Neural cell (in vitro differentiated cells): ENCODE data around the gene FOXI1. TPM values are rescaled to one million over a fixed set of nuclear protein-coding genes. Genes with fewer than 3 reads are reported as not detected.

Experiments
- H2AFZ ChIP-seq: fragments of 200-600, 300-800 bp; sonication (generic), shearing (Covaris generic); 2 replicates; pipeline ENCODE4 v1.6.0; 2014; ENCODE audit warnings: low read depth, mild to moderate bottlenecking, antibody characterized with exemption, low read length, moderate library complexity
- H3F3A ChIP-seq: fragments of 200-600 bp; shearing (Covaris generic); 2 replicates; pipeline ENCODE4 v1.6.1; 2016; ENCODE audit warnings: mild to moderate bottlenecking, moderate library complexity, mixed read lengths, antibody characterized with exemption, low read length; ENCODE audit not compliant: insufficient read depth, poor library complexity, severe bottlenecking
- H3K27ac ChIP-seq: fragments of 200-600, 300-800 bp; sonication (generic), shearing (Covaris generic); 2 replicates; pipeline ENCODE4 v1.5.1; 2014; ENCODE audit warnings: mild to moderate bottlenecking, low read length, moderate library complexity
- H3K27me3 ChIP-seq: fragments of 300-800, 200-600 bp; sonication (generic), shearing (Covaris generic); 2 replicates; pipeline ENCODE4 v1.6.0; 2014; ENCODE audit warnings: mild to moderate bottlenecking, low read depth, low read length, moderate library complexity; ENCODE audit not compliant: insufficient read depth
- H3K36me3 ChIP-seq: fragments of 300-800, 200-600 bp; sonication (generic), shearing (Covaris generic); 2 replicates; pipeline ENCODE4 v1.5.1; 2014; ENCODE audit warnings: mild to moderate bottlenecking, antibody characterized with exemption, low read length, moderate library complexity; ENCODE audit not compliant: insufficient read depth
- H3K4me2 ChIP-seq: fragments of 300-800, 200-600 bp; sonication (generic), shearing (Covaris generic); 2 replicates; pipeline ENCODE4 v1.6.0; 2014; ENCODE audit warnings: mild to moderate bottlenecking, low read length
- H3K4me3 ChIP-seq: fragments of 300-800, 200-600 bp; sonication (generic), shearing (Covaris generic); 2 replicates; pipeline ENCODE4 v1.5.1; 2014; ENCODE audit warnings: mild to moderate bottlenecking, low read length, moderate library complexity
- H3K79me2 ChIP-seq: fragments of 200-600 bp; shearing (Covaris generic); replicated peaks from 2 replicates; pipeline ENCODE4 v1.6.0; 2014; ENCODE audit warnings: mild to moderate bottlenecking, low read length, moderate library complexity; ENCODE audit not compliant: insufficient read depth
- H3K9ac ChIP-seq: fragments of 300-800, 200-600 bp; sonication (generic), shearing (Covaris generic); 2 replicates; pipeline ENCODE4 v1.6.1; 2016; ENCODE audit warnings: mild to moderate bottlenecking, low read length, mixed read lengths
- H3K9me2 ChIP-seq: fragments of 200-600 bp; shearing (Covaris generic); 2 replicates; pipeline ENCODE4 v1.6.1; 2016; ENCODE audit warnings: mild to moderate bottlenecking, low read length, mixed read lengths; ENCODE audit not compliant: insufficient read depth
- H3K9me3 ChIP-seq: fragments of 200-600, 300-800 bp; sonication (generic), shearing (Covaris generic); 2 replicates; pipeline ENCODE4 v1.6.1; 2016; ENCODE audit warnings: mild to moderate bottlenecking, mixed run types, low read length, moderate library complexity, mixed read lengths
- H4K20me1 ChIP-seq: fragments of 200-600 bp; shearing (Covaris generic); 2 replicates; pipeline ENCODE4 v1.6.1; 2016; ENCODE audit warnings: mild to moderate bottlenecking, mixed run types; ENCODE audit not compliant: insufficient read depth
- CTCF ChIP-seq: fragments of 450-650 bp; IDR thresholded peaks from 2 replicates; pipeline ENCODE4 v1.5.1; 2014; ENCODE audit warnings: antibody characterized with exemption, mild to moderate bottlenecking, moderate library complexity; ENCODE audit not compliant: poor library complexity, severe bottlenecking
- EP300 ChIP-seq: fragments of 450-650 bp; conservative IDR thresholded peaks from 2 replicates; pipeline ENCODE4 v1.6.1; 2014; ENCODE audit warnings: antibody characterized with exemption, mild to moderate bottlenecking, moderate library complexity; ENCODE audit not compliant: poor library complexity, severe bottlenecking
- EZH2 ChIP-seq: fragments of 200-600, 300-800 bp; shearing (Covaris generic), sonication (generic); IDR thresholded peaks from 2 replicates; pipeline ENCODE4 v1.6.1; 2014; ENCODE audit warnings: antibody characterized with exemption, low read length, borderline replicate concordance, mild to moderate bottlenecking; ENCODE audit not compliant: insufficient read depth, poor library complexity, severe bottlenecking
- MXI1 ChIP-seq: fragments of 450-650 bp; conservative IDR thresholded peaks from 2 replicates; pipeline ENCODE4 v1.6.1; 2014; ENCODE audit warnings: antibody characterized with exemption, mild to moderate bottlenecking; ENCODE audit not compliant: poor library complexity, severe bottlenecking
- POLR2AphosphoS5 ChIP-seq: IDR thresholded peaks from 2 replicates; pipeline ENCODE4 v1.6.1; 2012
- RAD21 ChIP-seq: fragments of 450-650 bp; conservative IDR thresholded peaks from 2 replicates; pipeline ENCODE4 v1.6.1; 2014; ENCODE audit warnings: antibody characterized with exemption, mild to moderate bottlenecking, moderate library complexity
- REST ChIP-seq: IDR thresholded peaks from 2 replicates; pipeline ENCODE4 v1.6.1; 2012; ENCODE audit warnings: borderline replicate concordance
- TAF1 ChIP-seq: IDR thresholded peaks from 2 replicates; pipeline ENCODE4 v1.6.1; 2012; ENCODE audit warnings: low read depth
- polyA plus RNA-seq: library from polyadenylated mRNA; depleted of rRNA; stranded (reverse); fragments of >200 nt; gene quantifications from 2 replicates; pipeline ENCODE4 v1.2.3, GENCODE V29; 2014

The FOXI1 gene
- polyA plus RNA-seq, 1 donor from 2014 or later = not detected

GRCh38 chr5:170080786-170081445, 24.8 kb upstream of the FOXI1 start:
- Histone ChIP-seq H3K36me3 (no peaks in the 10 kb centered on the region), H4K20me1 (no peaks in the 10 kb centered on the region), H3K9ac (no peak overlapping the region), H3K9me2 (no peaks in the 10 kb centered on the region), H3K4me3 (no peak overlapping the region), H3K27me3 (no peaks in the 10 kb centered on the region), H3K4me2 (no peak overlapping the region), H3K27ac (no peak overlapping the region), H3K9me3 (no peaks in the 10 kb centered on the region), H3K79me2 (no peaks in the 10 kb centered on the region), H2AFZ (no peak overlapping the region), H3F3A (no peaks in the 10 kb centered on the region)
- TF ChIP-seq REST = no peak
- no peak for TF ChIP-seq EP300
- no peak for TF ChIP-seq RAD21
- TF ChIP-seq EZH2 = no peak
- TF ChIP-seq POLR2AphosphoS5 = no peak

- Histone ChIP-seq H3K27ac (no peak overlapping the region), H3K4me3 (no peak overlapping the region), H3F3A (no peaks in the 10 kb centered on the region), H3K9me2 (no peaks in the 10 kb centered on the region), H3K9me3 (no peaks in the 10 kb centered on the region), H3K36me3 (no peaks in the 10 kb centered on the region), H3K9ac (no peak overlapping the region), H3K4me2 (no peak overlapping the region), H3K79me2 (no peaks in the 10 kb centered on the region), H4K20me1 (no peaks in the 10 kb centered on the region), H3K27me3 (no peaks in the 10 kb centered on the region), H2AFZ (no peak overlapping the region)
- no peak for TF ChIP-seq MXI1
- TF ChIP-seq EZH2 = no peak
- no peak for TF ChIP-seq TAF1
- TF ChIP-seq EP300 = no peak
- TF ChIP-seq RAD21 = no peak
- no peak for TF ChIP-seq POLR2AphosphoS5
These were observed 24.1 kb upstream of the FOXI1 start for GRCh38 chr5:170081616-170082015.

GRCh38 chr5:170082701-170083100, 23.0 kb upstream of the FOXI1 start:
- Histone ChIP-seq H3K79me2 (no peaks in the 10 kb centered on the region), H3K27me3 (no peaks in the 10 kb centered on the region), H3K9ac (no peak overlapping the region), H4K20me1 (no peaks in the 10 kb centered on the region), H3K4me2 (no peak overlapping the region), H2AFZ (no peak overlapping the region), H3K9me2 (no peaks in the 10 kb centered on the region), H3F3A (no peaks in the 10 kb centered on the region), H3K36me3 (no peaks in the 10 kb centered on the region), H3K27ac (no peak overlapping the region), H3K4me3 (no peak overlapping the region), H3K9me3 (no peaks in the 10 kb centered on the region)
- no peak for TF ChIP-seq RAD21
- TF ChIP-seq MXI1 = no peak
- no peak for TF ChIP-seq CTCF
- no peak for TF ChIP-seq EP300
- no peak for TF ChIP-seq TAF1
